Measurements from ENCODE around the gene NGFR.
"Not testable (repeated sequence)": the region's sequence is repeated elsewhere in the genome, so short reads cannot be mapped to it uniquely, and the experiment has no call there.

Gene NGFR

GRCh38 chr17:49547566-49547965 is 52.5 kb downstream of the NGFR start:
- no peak for DNase-seq

GRCh38 chr17:49548051-49548505 is 53.0 kb downstream of the NGFR start:
- no peak for DNase-seq

- DNase-seq: no peak
These were observed 53.6 kb downstream of the NGFR start for GRCh38 chr17:49548506-49549310.

GRCh38 chr17:49549311-49549605 is 54.2 kb downstream of the NGFR start:
- DNase-seq: no peak

- DNase-seq: no peak
These were observed 54.9 kb downstream of the NGFR start for GRCh38 chr17:49549691-49550678.

GRCh38 chr17:49550764-49551163 is 55.7 kb downstream of the NGFR start:
- not testable (repeated sequence) for DNase-seq

- DNase-seq: no peak
These were observed 56.4 kb downstream of the NGFR start for GRCh38 chr17:49551221-49552069.

GRCh38 chr17:49552070-49552751 is 57.1 kb downstream of the NGFR start:
- DNase-seq: no peak

- no peak for DNase-seq
These were observed 58.7 kb downstream of the NGFR start for GRCh38 chr17:49553676-49554335.

GRCh38 chr17:49554694-49555494 is 59.8 kb downstream of the NGFR start:
- no peak for DNase-seq

GRCh38 chr17:49555495-49556222 is 60.6 kb downstream of the NGFR start:
- no peak for DNase-seq

GRCh38 chr17:49556223-49556943 is 61.3 kb downstream of the NGFR start:
- peak; percentile 81 for DNase-seq

GRCh38 chr17:49557312-49558024 is 62.4 kb downstream of the NGFR start:
- DNase-seq: no peak
